GM19351 (cell line): Measurements from ENCODE around the gene ZNF804A.
A peak's percentile ranks its signal among the peaks of the same experiment; 100 is the strongest.

ENCODE experiments used
- ATAC-seq: cut with Tn5 transposase; IDR thresholded peaks from one replicate; pipeline ENCODE4 v1.9.1; 2021; ENCODE audit warnings: mild to moderate bottlenecking, moderate library complexity; ENCODE audit not compliant: unreplicated experiment

ZNF804A gene

DNA sequence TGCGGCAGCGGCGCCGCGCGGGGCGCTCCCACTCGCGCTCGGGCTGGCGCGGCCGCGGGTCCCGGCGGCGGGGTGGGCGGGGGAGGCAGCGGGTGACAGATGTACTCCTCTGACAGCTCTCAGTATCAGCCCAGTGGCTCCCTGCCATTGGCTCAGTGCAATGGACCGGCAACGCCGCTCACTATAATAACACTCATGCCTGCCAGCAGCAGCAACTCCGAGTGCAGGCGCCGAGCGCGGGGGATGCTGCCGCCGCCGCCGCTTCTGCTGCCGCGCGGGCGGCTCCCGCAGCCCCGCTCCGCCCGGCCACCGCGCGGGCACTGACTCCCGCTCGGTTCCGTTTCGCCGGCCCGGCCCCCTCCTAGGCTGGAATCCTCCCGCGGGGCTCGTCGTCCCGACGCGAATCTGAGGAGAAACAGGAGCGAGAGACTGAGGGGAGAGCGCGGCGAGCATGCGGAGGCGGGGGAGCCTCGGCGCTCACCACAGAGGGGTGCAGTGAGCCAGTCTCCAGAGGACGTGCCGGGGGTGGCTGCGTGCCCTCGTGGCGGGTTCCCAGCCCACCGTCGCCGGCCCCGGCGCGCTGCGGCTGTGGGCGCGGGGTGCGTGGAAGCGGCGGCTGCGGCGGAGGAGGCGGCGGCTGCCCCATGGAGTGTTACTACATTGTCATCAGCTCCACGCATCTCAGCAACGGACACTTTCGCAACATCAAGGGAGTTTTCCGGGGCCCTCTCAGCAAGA is at the start of gene ZNF804A:
ZNF804A (plus strand) TSS at position 214 of the 738 bp plus-strand sequence; CDS start at position 645, 431 bp downstream.
- peak; percentile 80 for ATAC-seq

- no peak for ATAC-seq
These were observed 49.2 kb upstream of the ZNF804A start for GRCh38 chr2:184549153-184549552.

- no peak for ATAC-seq
These were observed 46.7 kb upstream of the ZNF804A start for GRCh38 chr2:184551626-184552025.

DNA sequence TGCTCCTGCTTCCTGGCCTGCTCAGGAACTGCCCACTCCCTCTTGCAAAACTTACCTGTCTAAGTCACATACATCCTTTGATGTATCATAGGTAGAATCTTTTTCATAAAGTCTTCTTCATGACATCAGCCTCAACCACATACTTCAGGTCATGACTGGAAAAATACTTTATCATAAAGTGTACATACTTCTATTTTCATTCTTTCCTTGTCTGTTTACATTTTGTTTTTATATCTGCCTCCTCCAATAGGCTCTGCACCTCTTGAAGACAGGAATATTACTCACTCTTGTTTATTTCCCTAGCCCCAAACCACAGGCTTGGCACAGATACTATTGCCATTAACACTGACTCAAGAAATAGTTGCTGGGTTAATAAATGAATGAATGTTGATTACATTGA is 43.6 kb upstream of the ZNF804A start:
- no peak for ATAC-seq

- no peak for ATAC-seq
These were observed 43.0 kb upstream of the ZNF804A start for GRCh38 chr2:184555352-184555751.

DNA sequence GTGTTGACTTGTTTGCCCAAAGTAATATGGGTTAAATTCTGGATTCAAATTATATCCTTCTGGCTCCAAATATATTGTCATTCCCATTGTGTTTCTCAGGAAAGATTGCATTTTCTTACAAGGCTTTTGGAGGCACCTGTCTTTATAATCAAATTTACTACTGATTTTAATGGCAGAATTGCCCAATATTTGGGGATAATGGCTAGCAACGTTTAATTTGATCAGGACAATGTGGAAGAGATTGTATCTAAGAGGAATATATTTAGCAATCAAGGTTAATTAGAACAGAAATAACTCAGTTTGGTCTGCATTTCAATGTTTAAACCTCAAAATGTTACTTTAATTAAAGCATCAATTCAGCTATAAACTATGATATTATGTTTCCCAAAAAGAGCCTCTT is 41.7 kb upstream of the ZNF804A start:
- ATAC-seq, result no peak

GRCh38 chr2:184558713-184559464 is 39.4 kb upstream of the ZNF804A start:
- no peak for ATAC-seq

DNA sequence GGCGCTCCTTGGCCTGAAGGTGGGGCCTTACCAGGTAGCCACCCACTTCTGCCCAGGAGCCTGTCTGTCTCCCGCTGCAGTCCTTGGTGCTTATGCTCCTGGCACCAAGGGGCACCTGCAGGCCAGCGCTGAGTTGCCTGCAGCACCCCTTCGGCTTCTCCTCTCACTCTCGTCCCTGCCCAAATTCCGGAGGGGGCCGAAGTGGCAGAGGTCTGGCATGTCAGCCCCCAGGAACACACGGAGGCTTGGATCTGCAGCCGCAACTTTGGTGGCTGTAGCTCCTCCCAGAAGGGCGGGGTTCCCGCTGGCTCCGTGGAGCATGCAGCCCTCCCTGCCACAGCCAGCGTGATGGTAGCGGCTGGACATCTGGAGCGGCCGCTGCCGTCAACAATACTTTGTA is 37.7 kb upstream of the ZNF804A start:
- no peak for ATAC-seq

- ATAC-seq, result no peak
These were observed 35.8 kb upstream of the ZNF804A start for GRCh38 chr2:184562532-184562931.

GRCh38 chr2:184564092-184564491 is 34.2 kb upstream of the ZNF804A start:
- no peak for ATAC-seq

DNA sequence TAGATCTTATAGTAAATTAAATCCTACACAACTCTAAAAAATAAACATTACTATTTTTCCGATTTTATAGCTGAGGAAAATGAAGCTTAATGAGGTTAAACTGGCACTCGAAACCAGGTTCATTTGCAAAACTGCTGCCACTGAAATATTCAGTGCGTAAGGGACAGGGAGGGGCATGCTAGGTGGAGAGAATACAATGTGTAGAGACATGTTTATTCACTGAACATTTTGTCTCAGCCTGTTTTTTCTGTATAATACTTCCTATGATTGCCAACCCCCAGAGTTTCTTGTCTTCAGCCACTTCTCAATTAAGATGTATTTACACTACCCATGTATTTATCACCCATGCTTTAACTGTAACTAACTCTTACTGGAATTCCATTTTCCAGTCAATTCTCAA is 31.6 kb upstream of the ZNF804A start:
- ATAC-seq, result no peak

- no peak for ATAC-seq
These were observed 21.3 kb upstream of the ZNF804A start for GRCh38 chr2:184577056-184577455.

- no peak for ATAC-seq
These were observed 20.6 kb upstream of the ZNF804A start for GRCh38 chr2:184577743-184578142.

DNA sequence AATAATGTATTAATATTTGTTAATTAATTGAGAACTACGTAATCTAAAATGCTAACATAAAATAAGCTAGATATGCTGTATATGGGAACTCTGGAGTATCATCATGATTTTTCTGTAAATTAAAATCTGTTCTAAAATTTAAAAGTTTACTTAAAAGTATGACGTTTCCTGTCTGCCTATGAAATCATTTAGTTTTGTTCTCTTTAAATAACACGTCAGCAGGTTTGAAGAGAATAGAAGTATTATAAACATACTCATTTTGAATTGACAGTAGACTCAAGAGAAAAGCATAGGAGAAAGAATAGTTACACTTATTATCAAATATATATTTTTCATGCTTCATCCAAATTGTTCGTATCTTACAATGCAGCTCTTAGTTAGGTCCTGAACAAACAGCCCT is 19.1 kb upstream of the ZNF804A start:
- ATAC-seq, result no peak

GRCh38 chr2:184581391-184581790 is 16.9 kb upstream of the ZNF804A start:
- no peak for ATAC-seq

GRCh38 chr2:184589261-184589660 is 9.1 kb upstream of the ZNF804A start:
- no peak for ATAC-seq

DNA sequence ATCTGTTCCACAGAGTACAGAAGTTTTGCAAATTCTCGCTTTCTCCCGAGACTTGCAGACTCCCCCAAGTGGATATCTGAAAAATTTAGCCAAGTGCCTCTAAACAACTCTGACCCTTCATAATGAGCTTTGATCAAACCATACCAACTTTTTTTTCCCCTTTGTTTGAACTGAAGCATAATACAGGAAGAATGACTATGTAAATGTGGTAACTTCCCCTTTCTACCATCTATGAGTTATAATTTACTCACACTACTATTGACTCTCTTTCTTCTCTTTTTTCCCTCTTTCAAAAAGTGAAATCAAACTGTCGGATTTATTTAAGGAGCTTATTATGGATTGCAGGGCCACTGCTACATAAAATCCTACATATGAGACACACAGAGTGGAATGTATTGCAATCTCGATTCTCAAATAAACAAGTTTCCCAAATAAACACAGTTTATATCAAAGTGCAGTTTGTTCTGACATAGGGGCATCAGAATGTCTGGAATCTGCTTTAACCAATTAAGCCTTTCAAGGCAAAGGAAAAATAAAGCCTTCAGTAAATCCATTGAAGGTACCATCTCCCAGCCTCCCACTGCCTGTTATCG is 1.4 kb upstream of the ZNF804A start:
- ATAC-seq, result peak; percentile 31

DNA sequence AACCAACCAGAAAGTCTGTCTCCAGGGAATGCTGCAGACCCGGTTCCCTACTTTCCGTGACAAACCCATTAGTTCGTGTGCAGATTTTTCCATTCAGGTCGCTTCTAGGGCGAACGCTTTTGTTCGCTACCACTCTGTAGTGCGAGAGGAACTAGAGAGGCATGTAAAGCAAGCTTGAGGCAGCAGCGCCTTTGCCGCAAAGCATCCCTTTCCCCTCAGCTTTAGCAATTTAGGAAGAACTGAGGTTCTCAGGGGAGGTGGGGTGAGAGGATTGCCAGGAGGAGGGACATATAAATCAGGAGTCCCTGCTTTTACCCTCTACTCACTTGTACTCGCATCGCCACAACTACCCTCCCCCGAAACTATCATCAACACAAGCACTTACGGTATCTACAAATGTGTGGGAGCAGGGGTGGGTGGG is 748 bp upstream of the ZNF804A start:
- no peak for ATAC-seq

DNA sequence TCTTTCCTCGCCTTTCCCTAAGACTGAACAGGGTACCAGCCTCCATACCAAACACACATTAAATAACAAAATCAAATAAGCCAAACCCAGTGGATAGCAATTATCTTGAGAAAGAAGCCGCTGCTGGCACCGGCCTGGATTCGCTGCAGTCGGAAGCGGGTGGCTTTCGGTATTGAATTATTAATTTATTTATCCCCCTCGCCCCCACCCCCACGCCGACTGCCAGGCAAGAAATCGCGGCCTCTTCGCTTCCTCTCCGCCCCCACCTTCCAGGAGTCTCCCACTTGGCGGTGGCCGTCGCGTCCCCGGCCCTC is 370 bp upstream of the ZNF804A start:
- no peak for ATAC-seq

GRCh38 chr2:184599054-184599871 is 934 bp downstream of the ZNF804A start:
- no peak for ATAC-seq

- ATAC-seq, result no peak
These were observed 1.5 kb downstream of the ZNF804A start for GRCh38 chr2:184599872-184600222.
